SKM-1 (cell line): ENCODE measurements around the gene ZSCAN2.
"Not testable (repeated sequence)": the region's sequence is repeated elsewhere in the genome, so short reads cannot be mapped to it uniquely, and the experiment has no call there.

Experiments used
- DNase-seq: peaks from one replicate; lab custom pipeline; 2025; ENCODE audit not compliant: unreplicated experiment; lab: John Stamatoyannopoulos, UW

ZSCAN2 gene

DNA sequence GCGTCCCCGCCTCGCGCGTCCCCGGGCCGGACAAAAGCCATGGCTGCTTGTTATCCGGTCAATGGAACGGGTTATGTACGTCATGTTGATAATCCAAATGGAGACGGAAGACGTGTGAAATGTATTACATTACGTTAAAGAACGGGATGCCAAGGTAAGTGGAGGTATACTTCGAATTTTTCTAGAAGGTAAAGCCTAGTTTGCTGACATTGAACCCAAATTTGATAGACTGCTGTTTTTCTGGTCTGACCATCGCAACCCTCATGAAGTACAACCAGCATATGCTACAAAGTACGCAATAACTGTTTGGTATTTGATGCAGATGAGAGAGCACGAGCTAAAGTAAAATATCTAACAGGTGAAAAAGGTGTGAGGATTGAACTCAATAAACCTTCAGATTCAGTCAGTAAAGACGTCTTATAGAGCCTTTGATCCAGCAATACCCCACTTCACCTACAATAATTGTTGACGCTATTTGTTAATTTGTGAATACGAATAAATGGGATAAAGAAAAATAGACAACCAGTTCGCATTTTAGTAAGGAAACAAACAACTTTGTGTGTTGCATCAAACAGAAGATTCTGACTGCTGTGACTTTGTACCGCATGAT, 33.5 kb downstream of the ZSCAN2 start:
- no peak for DNase-seq

DNA sequence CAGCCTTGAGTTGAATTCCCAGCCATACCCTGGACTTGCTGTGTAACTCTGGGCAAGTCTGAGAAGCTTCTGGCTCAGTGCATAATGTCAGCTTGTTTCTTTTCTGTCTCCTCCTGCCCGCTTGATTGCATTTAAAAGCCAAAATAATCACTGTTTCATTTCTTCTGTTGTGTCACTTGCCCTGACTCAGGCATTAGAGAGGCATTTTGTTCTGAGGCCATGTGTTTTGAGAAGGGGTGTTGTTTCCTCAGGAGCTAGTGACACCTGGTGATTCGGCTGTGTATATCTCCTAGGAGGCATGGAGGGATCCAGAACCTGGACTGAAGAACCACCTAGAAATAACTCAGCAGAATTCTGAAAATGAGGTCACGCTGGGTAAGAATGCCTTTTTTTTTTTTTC, 37.3 kb downstream of the ZSCAN2 start:
- no peak for DNase-seq

DNA sequence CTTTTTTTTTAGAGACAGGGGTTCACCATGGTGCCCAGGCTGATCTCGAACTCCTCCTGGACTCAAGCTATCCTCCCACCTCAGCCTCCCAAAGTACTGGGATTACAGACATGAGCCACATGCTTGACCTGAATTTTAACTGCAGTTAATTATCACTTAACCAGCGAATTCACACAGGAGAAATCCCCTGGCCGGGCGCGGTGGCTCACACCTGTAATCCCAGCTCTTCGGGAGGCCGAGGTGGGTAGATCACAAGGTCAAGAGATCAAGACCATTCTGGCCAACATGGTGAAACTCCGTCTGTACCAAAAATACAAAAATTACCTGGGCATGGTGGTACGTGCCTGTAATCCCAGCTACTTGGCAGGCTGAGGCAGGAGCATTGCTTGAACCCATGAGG, 41.1 kb downstream of the ZSCAN2 start:
- DNase-seq, result not testable (repeated sequence)

DNA sequence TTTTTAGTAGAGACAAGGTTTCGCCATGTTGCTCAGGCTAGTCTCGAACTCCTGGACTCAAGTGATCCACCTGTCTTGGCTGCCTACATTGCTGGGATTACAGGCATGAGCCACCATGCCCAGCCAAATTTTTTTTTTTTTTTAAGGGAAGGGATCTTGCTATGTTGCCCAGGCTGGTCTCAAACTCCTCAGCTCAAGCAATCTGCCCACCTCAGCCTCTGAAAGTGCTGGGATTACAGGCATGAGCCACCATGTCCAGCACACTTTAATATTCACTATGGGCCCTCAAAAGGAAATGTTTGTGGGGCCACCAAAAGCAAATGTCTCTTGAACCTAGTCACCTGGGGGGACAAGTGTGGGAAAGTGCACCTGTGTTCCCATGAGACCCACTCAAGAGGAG, 41.8 kb downstream of the ZSCAN2 start:
- DNase-seq, result not testable (repeated sequence)

DNA sequence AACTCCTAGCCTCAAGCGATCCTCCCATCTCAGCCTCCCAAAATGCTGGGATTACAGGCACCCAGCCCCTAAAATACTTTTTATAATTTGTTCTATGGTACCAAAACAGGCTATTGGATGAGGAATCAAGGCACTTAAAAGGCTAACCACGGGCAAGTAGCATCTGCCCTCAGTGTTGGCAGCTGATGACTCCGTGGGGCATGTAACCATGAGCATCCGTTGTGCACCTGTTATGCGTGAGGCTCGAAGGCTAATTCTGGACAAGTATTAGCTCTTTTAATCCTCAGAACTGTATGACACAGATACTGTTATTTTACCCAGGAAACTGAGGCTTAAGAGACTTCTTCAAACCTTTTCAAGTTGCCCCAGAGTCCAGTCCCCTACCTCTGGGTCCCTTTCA, 43.0 kb downstream of the ZSCAN2 start:
- no peak for DNase-seq

DNA sequence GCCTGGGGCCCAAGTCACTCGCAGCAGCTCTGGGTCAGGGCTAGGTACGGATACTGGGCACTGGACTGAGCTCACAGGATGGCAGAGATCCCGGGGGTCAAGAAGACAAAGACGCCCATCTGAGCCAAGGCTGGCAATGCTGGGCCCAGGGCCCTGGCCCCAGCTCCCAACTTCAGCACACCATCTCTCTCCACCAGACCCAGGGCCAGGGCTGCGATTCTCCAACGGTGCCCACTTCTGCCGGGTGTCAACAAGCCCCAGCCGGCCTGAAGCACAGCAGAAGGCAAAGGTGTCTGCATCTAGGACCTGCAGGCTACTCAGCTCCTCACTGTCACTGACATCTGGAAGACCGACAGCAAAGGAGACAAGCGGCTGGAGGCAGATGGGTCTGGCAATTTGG, 44.7 kb downstream of the ZSCAN2 start:
- no peak for DNase-seq

DNA sequence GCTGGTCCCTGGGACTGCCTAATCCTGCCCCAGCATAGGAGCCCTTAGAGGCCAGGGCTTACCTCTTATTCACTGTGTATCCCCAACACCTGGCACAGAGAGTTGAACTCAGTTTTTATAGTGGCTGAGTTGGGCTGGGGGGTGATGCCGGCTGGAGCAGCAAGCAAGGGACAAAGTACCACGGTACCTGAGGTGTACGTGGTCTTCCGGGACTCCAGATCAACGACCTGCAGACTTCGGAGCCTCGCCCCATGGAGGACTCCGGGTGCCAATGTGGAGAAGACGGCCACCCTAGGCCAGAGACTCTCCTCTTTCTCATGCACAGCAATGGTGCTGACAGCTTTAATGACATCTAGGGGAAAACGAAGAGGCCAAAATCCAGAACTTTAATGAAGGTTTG, 45.2 kb downstream of the ZSCAN2 start:
- DNase-seq, result no peak

DNA sequence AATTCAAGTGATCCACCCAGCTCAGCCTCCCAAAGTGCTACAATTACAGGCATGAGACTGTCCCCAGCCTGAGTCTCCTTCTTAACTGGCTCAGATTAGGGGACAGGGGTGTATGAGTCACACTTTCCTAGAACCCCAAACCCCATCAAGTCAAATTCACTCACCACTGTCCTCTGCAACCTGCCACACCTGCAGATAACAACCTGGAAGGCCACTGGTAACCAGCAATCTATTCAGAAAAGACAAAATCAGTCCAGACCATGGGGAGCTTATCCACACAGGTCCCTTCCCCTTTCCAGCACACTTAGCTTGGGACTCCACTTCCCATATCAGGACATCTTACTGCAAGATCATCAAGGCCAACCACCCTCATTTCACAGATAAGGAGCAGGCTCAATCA, 46.9 kb downstream of the ZSCAN2 start:
- no peak for DNase-seq

DNA sequence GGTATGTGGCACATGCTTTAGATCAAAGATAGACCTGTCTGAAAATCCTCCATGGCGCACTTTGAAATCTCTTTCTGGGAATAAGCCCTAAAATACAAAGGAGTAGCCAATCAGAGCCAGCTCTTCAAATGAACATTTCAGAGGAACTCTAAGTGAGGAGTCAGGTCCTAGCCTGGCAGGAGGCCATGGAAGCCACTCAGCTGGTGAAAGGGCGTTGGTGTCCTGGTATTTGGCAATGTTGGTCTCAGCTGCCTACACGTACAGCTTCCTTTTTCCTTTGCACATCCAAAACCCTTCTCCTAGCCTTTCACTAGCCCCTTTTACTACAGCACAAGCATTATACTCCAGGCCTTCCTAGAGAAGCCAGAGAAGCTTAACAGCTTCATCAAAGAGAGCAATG, 47.7 kb downstream of the ZSCAN2 start:
- DNase-seq, result no peak

DNA sequence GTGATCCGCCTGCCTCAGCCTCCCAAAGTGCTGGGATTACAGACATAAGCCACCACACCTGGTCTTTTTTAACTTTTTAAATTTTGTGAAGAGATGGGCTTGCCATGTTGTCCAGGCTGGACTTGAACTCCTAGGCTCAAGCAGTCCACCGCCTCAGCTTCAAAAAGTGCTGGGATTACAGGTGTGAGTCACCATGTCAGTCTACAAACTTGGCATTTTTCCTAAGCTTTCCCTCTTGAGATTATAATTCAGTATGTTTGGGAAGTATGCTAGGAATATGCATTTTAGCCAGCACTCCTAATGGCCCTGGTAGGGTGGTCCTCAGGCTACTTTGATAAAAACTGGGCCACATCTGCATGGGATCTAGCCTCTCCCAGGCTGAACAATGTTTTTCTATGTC, 48.9 kb downstream of the ZSCAN2 start:
- DNase-seq, result no peak

DNA sequence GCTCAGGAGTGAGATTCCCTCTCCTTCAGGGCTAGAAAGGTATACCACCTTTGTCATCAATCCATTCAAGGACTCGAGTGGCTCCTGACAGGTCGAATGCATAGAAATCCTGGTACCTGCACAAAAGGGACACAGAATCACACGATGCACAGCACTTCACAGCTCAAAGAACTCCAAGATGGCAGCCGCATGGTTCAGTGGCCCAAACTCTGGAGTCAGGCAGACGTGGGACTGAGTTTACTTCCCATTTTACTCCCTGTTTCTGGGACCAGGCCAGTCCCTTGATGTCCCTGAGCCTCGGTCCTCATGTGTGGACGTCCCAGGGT, 52.7 kb downstream of the ZSCAN2 start:
- no peak for DNase-seq

DNA sequence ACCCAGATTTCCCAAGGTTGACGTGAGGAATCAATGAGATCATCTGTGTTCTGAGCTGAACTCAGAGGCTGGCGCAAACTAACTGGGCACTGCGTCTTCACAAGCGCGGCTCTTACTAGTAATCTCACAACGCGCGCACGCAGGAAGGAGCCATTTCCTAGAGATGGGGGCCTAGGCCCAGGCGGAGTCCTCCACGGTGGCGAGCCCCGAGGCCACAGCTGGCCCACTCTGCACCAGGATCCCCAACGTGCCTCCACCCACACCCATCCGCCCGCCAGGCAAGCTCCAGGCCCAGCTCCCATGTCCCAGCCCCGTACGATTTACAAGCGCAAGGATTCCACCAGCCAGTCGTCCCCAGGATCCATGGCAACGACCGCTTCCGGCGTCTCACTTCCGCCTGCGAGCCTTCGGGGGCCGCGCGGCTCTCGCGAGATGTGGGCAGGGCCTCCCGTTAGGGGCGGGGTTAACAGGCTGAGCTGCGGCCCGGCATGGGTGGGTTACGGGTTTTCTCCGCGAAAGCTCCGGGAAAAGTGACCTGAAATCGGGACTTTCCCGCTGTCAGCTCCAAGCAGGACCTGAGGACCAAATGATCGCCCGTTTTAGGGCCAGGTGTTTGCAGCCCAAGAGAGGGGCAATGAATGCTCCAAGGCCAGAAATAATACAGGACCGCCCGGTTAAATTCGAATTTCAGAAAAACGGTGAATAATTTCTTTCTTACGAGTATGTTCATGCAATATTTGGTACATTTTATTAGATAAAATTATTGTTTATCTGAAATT, 53.3 kb downstream of the ZSCAN2 start, which contains the start of gene WDR73:
TSS of gene WDR73 (minus strand) at position 374 of the 779 bp plus-strand sequence. CDS start at position 365, 9 bp downstream.
- DNase-seq, result peak; percentile 76

DNA sequence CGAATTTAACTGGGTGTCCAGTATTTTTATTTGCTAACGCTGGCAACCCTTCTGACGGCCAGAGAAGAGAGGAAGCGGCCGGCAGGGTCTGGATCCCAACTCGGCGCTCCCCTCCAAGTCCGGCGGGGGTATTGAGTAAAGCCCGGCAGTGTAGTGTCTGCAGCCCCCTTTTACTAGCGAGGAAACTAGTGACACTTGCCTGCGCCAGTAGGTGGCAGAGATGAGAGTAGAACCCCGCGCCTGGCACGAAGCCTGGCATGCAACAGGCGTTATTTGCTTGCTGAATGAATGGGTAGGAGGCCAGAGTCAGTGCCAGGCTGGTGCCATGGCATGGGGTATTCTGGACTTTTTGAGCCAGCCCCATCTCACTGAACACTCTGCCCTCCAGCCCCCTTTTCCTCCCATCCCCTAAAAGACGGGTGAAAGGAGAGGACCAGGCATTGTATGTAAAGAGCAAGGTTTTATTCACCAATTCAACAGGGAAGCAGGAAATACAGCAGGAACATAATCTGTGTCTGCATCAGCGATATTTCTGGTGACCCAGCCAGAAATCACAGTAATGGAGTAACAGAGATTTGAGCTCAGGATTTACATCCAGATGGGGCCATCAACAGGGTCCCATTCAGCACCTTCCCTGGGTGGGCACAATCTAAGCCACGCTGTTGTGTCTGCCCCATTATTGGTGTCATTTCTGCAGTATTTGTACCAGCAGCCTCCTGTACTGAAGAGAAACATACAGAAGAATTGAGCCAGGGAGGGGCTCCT, 54.1 kb downstream of the ZSCAN2 start:
- peak; percentile 34 for DNase-seq

DNA sequence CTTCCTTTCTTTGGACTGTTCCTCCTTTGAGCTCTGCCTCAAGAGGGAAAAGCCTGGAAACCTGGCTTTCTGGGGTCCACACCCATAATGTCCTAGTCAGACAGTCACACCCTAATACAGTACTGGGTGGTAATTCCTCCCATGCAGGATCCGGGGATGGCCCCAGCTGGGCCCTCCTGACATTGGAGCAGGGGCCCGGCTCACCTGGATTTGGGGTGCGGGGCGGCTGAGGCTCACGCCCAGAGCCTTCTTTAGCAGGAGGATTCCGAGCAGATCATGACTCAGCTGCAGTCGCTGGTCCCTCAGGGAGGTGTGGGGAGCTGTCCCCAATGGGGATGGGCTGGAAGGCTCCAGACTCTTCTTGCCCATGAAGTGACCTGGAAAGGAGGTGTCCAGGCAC, 56.2 kb downstream of the ZSCAN2 start:
- no peak for DNase-seq

DNA sequence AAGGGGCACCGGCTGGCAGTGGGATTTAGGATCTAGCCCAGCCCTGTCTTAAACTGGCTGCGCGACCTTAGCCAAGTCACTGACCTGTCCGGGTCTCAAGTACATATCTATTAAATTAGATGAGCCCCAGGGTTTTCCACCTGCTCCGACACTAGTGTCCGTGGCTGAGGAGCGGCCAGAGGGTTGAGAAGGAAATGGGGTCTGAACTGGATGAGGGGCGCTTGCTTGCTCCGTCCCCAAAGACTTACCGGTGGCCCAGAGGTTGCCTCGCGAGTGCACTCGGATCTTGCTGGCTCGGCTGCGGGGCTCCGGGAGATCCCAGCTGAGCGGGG, 56.9 kb downstream of the ZSCAN2 start:
- DNase-seq, result no peak

DNA sequence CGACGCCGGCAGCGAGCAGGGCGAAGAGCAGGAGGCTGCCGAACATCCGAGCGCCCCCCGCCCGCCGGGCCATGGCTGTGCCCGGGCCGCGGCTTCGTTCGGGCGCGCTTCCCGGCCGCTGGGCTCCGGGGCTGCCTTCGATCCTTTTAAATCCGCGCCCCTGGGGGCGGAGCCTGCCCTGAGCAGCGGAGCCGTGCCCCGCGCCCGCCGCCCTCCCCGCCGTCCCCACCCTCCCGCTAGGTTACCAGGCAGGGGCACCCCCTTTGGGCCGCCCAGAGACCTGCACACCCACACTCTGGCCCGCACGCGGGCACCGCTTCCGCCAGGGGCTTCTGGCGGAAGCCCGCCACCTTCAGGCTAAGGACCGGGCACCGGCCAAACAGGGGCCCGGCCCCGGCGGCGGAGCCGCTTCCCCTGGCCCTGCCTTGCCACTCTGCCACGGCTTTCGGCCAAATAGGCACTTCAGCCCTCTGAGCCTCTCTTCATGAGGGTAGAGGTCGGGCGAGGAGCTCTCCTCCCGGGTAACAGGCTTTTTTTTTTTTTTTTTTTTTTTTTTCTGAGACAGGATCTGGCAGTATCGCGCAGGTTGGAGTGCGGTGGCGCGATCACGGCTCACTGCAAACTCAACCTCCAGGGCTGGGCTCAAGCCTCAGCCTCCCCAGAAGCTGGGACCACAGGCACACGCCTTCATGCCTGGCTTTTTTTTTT, 57.4 kb downstream of the ZSCAN2 start, which contains the start of gene NMB:
TSS of gene NMB (minus strand) at position 120 of the 708 bp plus-strand sequence. CDS start at position 73, 47 bp downstream.
- peak; percentile 71 for DNase-seq

DNA sequence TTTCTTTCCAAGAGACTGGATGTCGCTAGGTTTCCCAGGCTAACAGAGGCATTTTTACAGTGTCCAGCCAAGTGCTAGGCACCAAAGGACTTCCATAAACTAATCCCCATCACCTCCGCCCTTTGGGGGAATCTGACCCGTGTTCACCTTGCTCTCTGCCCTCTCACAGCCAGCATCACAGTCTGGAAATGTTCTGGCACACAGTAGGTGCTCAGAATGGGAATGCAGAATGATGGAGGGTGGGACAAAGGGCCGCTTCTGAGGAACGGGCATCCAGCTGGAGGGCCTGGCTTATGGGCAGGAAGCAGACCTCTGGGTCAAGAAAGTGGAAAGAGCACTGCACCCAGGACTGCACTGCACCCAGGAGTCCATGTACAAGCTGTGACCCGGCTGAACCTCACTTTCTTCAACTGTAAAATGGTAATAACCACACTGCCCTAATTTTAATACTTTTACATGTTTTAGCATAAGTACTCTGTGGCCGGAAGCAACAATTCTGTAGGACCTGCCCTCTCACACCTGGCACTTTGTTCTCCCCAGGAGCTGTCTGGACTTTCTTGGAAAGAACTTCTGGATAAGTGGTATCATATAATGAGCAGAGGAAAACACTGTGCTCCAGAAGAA, 58.1 kb downstream of the ZSCAN2 start:
- no peak for DNase-seq

DNA sequence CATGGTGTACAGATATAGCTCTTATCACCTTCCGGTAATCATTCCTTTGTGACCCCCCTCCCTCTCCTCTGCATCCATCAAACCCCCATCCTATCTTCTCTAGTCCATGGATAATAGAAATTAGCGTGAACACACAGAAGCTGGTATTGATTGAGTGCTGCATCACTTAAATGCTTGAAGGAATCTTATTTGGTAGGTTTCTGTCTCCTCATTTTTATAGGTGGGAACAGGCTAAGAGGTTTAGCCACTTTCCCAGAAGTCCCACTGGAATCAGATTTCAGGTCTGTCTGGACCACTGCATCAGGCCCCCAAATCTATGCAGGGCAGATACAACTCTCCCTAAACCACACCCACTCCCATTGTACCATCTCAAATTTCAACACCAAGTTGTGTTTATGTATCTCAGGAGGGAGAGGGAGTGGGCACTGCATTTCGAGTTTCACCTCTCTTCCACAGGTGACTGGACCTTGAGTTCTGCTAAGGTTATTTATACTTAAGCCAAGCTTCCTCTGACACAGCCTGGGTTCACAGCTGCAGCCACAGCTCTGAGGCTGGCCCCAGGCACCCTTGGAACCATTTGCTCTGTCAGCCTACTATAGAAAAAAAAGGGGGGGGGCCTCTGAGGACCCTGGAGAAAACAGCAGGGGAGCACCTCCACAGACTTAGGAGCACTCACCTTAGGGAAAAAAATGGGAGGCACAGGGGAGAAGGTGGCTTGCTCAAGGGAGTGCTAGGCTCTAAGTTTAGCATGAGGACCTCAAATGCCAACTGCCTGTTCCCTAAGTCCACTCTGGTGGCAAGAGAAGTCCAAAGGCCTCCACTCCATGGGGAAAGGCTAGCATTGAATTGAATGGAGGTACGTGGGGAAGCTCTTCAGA, 59.3 kb downstream of the ZSCAN2 start:
- DNase-seq, result no peak

DNA sequence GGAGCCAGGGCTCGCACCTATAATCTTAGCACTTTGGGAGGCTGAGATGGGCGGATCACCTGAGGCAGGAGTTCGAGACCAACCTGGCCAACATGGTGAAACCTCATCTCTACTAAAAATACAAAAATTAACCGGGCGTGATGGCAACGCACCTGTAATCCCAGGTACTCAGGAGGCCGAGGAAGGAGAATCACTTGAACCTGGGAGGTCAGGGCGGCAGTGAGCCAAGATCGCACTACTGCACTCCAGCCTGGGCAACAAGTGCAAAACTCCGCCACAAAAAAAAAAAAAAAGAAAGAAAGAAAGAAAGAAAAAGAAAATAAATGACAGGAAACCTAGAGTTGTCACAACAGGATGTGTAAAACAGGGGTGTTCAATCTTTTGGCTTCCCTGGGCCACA, 60.2 kb downstream of the ZSCAN2 start:
- no peak for DNase-seq

DNA sequence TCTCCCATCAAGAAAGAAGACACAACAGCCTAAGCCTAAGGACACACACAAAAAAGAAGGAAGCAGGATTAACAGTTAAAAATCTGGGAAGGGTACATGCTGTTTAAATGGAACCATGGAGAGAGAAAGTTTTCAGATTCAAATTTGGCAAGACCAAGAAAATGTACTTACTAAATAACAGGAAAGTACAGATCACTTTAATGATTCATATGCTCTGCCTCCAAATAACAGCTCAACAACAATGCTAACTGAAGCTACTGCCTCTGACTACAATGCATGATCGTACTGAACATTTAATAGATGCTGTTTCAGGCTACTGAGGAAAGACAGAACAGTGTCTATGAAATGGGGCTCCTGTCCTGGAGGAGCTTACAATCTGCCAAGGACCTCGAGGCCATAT, 65.6 kb downstream of the ZSCAN2 start:
- DNase-seq, result no peak
